T-cell (primary cell): ENCODE data around the gene PPIL1. TPM values are rescaled to one million over a fixed set of nuclear protein-coding genes. Genes with fewer than 3 reads are reported as not detected.

Experiments
- ATAC-seq, 4 experiments: fragments of 200-7000 bp in 3 of 4; fragments of 150-1000 bp in 1 of 4; cut with Tn5 transposase; replicated peaks in 1 of 4; 1 replicate in 3 of 4; 2 replicates in 1 of 4; pipeline ENCODE4 v1.10.0; 2021; ENCODE audit warnings: moderate library complexity in 3 of 4, mild to moderate bottlenecking in 2 of 4, moderate number of reproducible peaks in 1 of 4
- CTCF ChIA-PET, 2 donors: fragments of 300-600 bp; sonication (Branson Sonifier 250); formaldehyde crosslinking; loops; one replicate each; lab custom pipeline; 2022; ENCODE audit warnings: antibody characterized with exemption in 2 of 2; lab: Charles Lee
- POLR2A ChIA-PET, 2 donors: fragments of 300-600 bp; sonication (Branson Sonifier 250); formaldehyde crosslinking; loops; one replicate each; lab custom pipeline; 2022; ENCODE audit warnings: antibody characterized with exemption in 2 of 2; lab: Charles Lee
- DNase-seq, 35 experiments: peaks; one replicate each; pipeline versions ENCODE4 v3.0.0 to v3.0.0-alpha.2; 2013 to 2023
- H3K27ac ChIP-seq: one replicate; pipeline ENCODE4 v1.5.1; 2013; ENCODE audit warnings: low read length
- H3K27me3 ChIP-seq, 2 experiments: replicated peaks in 1 of 2; 1 replicate in 1 of 2; 2 replicates in 1 of 2; pipeline versions ENCODE4 v1.6.1 to v1.7.0; 2013; ENCODE audit warnings: low read length in 1 of 2, mixed read lengths in 1 of 2; ENCODE audit not compliant: control insufficient read depth in 2 of 2, insufficient read depth in 2 of 2; ENCODE audit errors: extremely low read depth in 1 of 2
- H3K36me3 ChIP-seq, 2 donors: 1 replicate in 1 of 2; 2 replicates in 1 of 2; pipeline versions ENCODE4 v1.6.1 to v1.7.0; 2013; ENCODE audit warnings: low read length in 1 of 2; ENCODE audit not compliant: control insufficient read depth in 2 of 2, insufficient read depth in 1 of 2; ENCODE audit errors: extremely low read depth in 1 of 2
- H3K4me1 ChIP-seq, 2 experiments: 1 replicate in 1 of 2; 2 replicates in 1 of 2; pipeline versions ENCODE4 v1.6.1 to v1.7.0; 2013; ENCODE audit warnings: low read length in 2 of 2, mixed read lengths in 1 of 2; ENCODE audit not compliant: insufficient read depth in 2 of 2, control insufficient read depth in 1 of 2; ENCODE audit errors: extremely low read depth in 1 of 2
- H3K4me3 ChIP-seq, 2 donors: 1 replicate in 1 of 2; 2 replicates in 1 of 2; pipeline versions ENCODE4 v1.5.1 to v1.7.0; 2013; ENCODE audit warnings: mild to moderate bottlenecking in 2 of 2, low read length in 1 of 2, moderate library complexity in 1 of 2; ENCODE audit not compliant: control insufficient read depth in 1 of 2; ENCODE audit errors: extremely low read depth in 1 of 2
- H3K9me3 ChIP-seq: 2 replicates; pipeline ENCODE4 v1.7.0; 2013
- H3K27ac Mint-ChIP-seq, 2 donors: one replicate each; pipeline ENCODE4 v1.8.0; 2020 to 2021; ENCODE audit warnings: mild to moderate bottlenecking in 2 of 2, mixed read lengths in 2 of 2
- H3K27me3 Mint-ChIP-seq, 2 donors: one replicate each; pipeline ENCODE4 v1.8.0; 2021 to 2022; ENCODE audit warnings: mixed read lengths in 2 of 2
- H3K36me3 Mint-ChIP-seq: one replicate; pipeline ENCODE4 v1.8.0; 2021; ENCODE audit warnings: mixed read lengths
- H3K4me1 Mint-ChIP-seq, 3 donors: one replicate each; pipeline ENCODE4 v1.8.0; 2020 to 2022; ENCODE audit warnings: mixed read lengths in 3 of 3, mild to moderate bottlenecking in 1 of 3
- H3K4me3 Mint-ChIP-seq, 3 donors: one replicate each; pipeline ENCODE4 v1.8.0; 2020 to 2022; ENCODE audit warnings: mild to moderate bottlenecking in 3 of 3, mixed read lengths in 3 of 3, moderate library complexity in 3 of 3
- H3K9me3 Mint-ChIP-seq, 3 donors: one replicate each; pipeline ENCODE4 v1.8.0; 2020 to 2022; ENCODE audit warnings: mixed read lengths in 3 of 3
- WGBS: methylation state at CpG from one replicate; pipeline ENCODE4 v1.1.5; 2013; ENCODE audit warnings: missing lambda C conversion rate; ENCODE audit not compliant: insufficient coverage; 5-methylcytosine and 5-hydroxymethylcytosine counted together
- total RNA-seq, 35 experiments: library from RNA in 6 of 35; stranded (reverse) in 6 of 35; fragments of 120-200 nt in 1 of 35; gene quantifications; one replicate each; pipeline versions ENCODE4 v1.2.1 to v1.2.4 and lab custom pipeline; 2013 to 2026

PPIL1 gene
- total RNA-seq, 5 donors from 2014 or later (not counting 1 experiment from before 2014, with no cell fraction given): 5.0 to 14.4 (median 10.6) TPM

GRCh38 chr6:36805096-36805797 is 69.4 kb downstream of the PPIL1 start:
- POLR2A ChIA-PET: no interaction called here
- Mint-ChIP-seq H3K4me1 (no peaks in the 10 kb centered on the region), H3K36me3 (no peaks in the 10 kb centered on the region), H3K4me3 (no peak overlapping the region), H3K27me3 (peaks cover 8 to 12% of the 10 kb centered on the region in 2 donors), H3K9me3 (no peaks in the 10 kb centered on the region), H3K27ac (no peak overlapping the region)
- 68% methylated on average over 5 of the region's 7 CpGs for WGBS
- Histone ChIP-seq H3K36me3 (no peaks in the 10 kb centered on the region), H3K9me3 (no peaks in the 10 kb centered on the region), H3K4me3 (no peak overlapping the region), H3K27ac (no peak overlapping the region), H3K27me3 (peaks cover 0 to 2% of the 10 kb centered on the region in 2 experiments), H3K4me1 (no peaks in the 10 kb centered on the region)
- DNase-seq (no peak), ATAC-seq (no peak)
- CTCF ChIA-PET: interaction anchor here in 1 of 2 donors (0.5 kb wide), 1 partner anchor 173 kb away, joined by 3 read pairs; no protein-coding TSS in a partner anchor

Other genes starting within 250 kb of the PPIL1 start
- gene CDKN1A, start 196.1 kb downstream of the PPIL1 start, total RNA-seq: 10 to 100 TPM in 4 of 5 donors, 1 to 10 TPM in 1; 9.6 to 88.9 (median 11.8) TPM
- gene RAB44, start 177.0 kb downstream of the PPIL1 start, total RNA-seq: under 1 TPM in 4 of 5 donors, not detected in 1; 0.06 to 0.35 (median 0.09) TPM
- 1 to 10 TPM in 3 of 5 donors, under 1 TPM in 2; 0.73 to 1.8 (median 1.1) TPM for gene CPNE5, start 35.4 kb downstream of the PPIL1 start, total RNA-seq
- gene C6orf89, start 11.1 kb upstream of the PPIL1 start, total RNA-seq: 10 to 100 TPM; 32.6 to 57.9 (median 46.1) TPM
- 10 to 100 TPM in 1 of 5 donors, 1 to 10 TPM in 4; 3.5 to 27.6 (median 7.8) TPM for gene PI16, start 79.9 kb upstream of the PPIL1 start, total RNA-seq
- gene MTCH1, start 111.4 kb upstream of the PPIL1 start, total RNA-seq: 100 to 1,000 TPM; 146 to 185 (median 160) TPM
- 10 to 100 TPM in 1 of 5 donors, 1 to 10 TPM in 4; 2.8 to 11.1 (median 3.3) TPM for gene FGD2, start 130.9 kb upstream of the PPIL1 start, total RNA-seq